GM18951 (cell line): Measurements from ENCODE around the gene MAB21L4.

Source experiments
- POLR2A ChIP-seq: IDR thresholded peaks from 4 replicates; pipeline ENCODE4 v1.6.1; 2011; ENCODE audit warnings: mild to moderate bottlenecking; ENCODE audit not compliant: insufficient read length, insufficient read depth; ENCODE audit errors: extremely low read depth
- in situ Hi-C: fragments of 300-500 bp; cut with MboI; formaldehyde crosslinking; loops from one replicate; pipeline ENCODE4 v1.12.0; 2022; ENCODE audit warnings: low sequenced_read_pairs, mixed read lengths, inconsistent platforms; ENCODE audit not compliant: unreplicated experiment

Gene MAB21L4

DNA sequence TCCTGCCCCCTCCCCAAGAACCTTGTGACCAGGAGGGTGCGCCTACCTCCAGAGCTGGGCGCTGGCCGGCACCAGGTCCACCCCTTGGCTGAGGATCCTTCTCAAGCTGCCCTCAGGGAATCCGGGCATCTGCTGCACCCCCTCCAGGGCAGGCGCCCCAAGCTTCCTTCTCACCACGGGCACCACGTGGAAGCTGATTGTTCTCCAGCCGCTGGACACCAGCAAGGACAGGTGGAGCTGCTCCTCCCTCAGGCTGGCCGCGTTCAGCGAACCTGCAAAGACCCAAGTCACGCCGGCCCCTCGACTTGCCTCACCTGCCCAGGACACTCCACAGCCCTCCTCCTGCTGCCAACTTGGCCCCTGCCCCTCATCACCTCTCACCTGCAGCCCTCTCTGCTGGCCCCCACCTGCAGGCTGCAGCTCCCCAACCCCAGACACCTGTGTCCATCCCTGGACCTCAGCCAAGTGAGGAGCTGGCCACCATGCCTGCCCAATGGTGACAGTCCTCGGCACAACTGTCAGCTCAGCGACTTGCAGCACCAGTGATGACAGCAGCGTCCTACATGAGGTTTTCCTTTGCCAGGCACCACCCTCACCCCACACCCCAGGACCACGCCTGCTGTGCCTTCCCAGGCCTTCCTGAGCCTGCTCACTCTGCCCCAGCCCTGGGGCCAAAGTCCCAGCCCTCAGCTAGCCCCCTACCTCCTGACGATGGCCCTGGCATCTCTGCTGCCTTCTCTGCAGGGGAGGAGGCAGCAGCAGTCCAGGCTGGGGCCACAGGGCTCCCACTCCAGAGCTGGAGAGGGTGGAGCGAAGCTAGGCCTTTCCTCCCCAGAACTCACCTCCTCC, 4.2 kb downstream of the MAB21L4 start:
- no peak for TF ChIP-seq POLR2A
- in situ Hi-C loops: no loop called here

DNA sequence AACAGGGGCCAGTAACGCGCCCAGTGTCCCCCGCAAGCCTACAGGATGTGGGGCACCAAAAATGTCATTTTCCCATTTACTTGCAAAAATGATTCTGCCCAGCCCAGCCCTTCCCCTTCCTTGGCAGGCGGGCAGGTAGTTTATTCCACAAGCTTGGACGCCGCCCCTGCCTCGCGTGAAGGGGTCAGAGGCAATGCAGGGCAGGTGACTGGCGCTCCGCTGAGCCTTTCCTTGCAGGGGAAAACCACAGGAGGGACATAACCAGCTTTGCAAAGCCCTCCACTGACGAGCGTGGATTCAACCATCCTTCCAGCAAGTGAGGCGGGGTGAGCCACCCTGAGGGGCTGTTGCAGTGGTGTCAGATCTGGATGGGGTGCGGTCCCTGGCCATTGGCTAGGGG, 5.3 kb downstream of the MAB21L4 start:
- in situ Hi-C loops: no loop called here

DNA sequence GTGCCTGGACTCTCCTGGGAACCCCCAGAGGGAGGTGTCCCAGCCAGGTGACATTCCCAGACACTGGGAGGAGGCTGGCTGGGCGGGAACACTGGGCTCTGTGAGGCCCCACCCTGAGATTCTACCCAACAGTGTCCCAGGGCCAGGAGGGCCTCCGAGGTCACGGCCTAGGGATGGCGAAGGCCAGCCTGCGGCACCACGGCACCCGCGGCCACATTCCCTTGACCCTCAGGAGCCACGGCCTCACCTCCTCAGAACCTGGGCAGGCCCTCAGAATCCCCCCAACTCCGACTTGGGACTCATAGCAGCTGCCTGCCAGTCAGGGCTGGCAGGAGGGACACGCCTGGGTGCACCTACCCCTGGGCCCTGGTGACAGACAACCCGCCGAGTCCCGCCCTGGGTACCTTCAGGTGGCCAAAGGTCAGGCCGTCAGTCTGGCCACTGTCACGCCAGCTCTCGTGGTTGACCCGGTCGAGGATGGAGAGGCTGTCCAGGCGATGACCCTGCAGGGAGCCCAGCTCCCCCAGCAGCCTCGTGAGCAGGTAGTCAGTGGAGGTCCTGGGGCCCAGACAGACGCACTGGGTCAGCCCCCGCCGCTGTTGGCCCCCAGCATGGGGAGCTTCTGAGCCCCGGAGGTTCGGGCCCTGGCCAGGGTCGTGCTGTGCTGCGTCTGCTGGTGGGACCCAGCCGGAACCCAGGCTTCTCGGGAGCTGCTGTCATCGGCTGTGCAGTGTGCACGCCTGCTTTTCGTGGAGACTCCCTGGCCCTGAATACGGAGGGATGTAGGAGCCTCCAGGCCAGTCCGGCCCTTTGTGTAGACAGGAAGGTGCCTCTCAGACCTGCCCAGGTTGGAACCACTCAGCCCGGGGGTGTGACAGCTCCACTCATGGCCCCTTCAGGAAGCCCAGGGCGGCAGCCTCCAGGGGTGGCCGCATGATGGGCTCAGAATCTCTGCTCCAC, 6.1 kb downstream of the MAB21L4 start:
- no peak for TF ChIP-seq POLR2A
- in situ Hi-C loops: no loop called here

More for the DNA sequence above, 5.3 kb downstream of the MAB21L4 start:
- no peak for TF ChIP-seq POLR2A

DNA sequence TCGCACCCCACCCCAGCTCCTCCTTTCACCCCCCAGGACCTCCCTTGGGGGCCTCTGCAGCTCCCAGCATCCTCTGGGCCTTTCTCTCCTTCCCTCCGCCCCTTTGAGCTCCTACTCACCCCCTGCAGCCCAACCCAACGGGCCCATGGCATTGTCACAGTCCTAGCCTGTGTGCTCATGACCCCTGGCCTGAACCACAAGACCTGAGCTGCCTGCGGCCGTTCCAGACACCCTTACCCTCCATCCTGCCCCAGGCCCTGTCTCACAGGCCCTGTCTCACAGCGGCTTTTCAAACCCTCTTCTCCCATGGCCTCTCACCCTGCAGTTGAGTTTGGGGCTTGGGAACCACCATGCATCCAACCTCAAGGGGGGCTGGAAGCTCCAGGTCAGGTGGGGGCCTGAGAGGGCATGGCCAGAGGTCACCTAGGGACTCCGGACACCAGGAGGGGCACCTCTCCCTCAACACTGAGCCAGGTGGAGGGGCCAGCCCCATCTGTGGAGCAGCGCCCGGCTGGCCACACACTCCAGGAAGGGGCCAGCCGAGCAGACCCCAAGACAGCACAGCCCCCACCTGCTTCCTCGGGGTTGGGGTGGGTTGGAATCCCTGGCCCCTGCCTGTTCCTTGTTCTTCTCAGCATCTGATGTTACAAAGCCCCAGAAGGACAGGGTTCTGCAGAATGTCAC, 6.9 kb downstream of the MAB21L4 start:
- in situ Hi-C loops: no loop called here
- no peak for TF ChIP-seq POLR2A

DNA sequence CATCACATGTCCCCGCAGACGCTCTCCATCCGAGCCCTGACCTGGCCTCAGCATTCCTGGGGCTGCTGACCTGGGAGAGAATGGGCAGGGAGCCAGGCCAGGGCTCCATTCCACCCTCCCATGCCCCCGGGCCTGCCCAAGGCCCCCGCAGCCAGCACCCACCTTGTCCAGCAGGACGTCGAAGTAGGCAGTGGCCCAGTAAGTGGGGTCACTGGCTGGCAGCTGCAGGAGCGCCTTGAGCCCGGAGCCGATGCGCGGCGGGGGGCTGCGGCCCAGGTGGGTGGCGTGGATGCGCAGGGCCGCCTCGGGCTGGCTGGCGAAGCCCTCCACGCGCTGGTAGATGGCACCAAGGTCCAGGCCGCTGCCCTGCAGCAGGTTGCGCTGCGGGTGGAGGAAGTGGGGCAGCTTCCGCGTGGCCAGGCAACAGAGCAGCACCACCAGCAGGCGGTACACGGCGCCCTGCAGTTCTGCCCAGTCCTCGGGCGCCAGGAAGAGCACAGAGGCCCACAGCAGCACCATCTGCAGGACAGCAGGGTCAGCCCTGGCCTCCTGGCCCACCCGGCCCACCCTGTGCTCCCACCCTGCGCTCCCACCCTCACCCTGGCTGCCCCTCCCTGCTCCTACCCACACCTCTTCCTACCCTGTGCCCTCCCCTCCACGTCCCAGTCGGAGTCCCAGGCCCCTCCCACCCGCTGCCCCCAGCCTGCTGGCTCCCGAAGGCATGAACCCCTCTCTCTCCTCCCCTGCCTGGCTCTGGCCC, 7.6 kb downstream of the MAB21L4 start:
- TF ChIP-seq POLR2A: no peak
- in situ Hi-C loops: no loop called here

DNA sequence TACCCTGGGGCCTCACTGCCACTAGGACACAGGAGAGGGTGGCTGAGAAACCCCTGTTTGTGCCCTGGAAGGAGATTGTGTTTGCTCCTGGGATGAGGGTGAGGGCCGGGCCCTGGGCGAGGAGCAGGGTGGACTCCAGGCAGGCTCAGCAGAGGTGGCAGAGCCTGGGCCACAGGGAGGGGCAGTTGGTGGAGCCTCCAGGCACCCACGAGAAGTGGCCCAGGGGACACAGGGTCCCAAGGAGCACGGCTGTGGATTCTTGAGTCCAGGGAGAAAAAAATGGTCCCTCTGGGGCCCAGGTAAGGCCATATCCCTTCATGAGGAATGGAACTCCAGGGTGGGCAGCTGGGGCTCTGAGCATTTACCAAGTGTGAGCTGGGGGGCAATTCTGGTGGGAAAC, 8.3 kb downstream of the MAB21L4 start:
- in situ Hi-C loops: no loop called here
- TF ChIP-seq POLR2A: no peak

DNA sequence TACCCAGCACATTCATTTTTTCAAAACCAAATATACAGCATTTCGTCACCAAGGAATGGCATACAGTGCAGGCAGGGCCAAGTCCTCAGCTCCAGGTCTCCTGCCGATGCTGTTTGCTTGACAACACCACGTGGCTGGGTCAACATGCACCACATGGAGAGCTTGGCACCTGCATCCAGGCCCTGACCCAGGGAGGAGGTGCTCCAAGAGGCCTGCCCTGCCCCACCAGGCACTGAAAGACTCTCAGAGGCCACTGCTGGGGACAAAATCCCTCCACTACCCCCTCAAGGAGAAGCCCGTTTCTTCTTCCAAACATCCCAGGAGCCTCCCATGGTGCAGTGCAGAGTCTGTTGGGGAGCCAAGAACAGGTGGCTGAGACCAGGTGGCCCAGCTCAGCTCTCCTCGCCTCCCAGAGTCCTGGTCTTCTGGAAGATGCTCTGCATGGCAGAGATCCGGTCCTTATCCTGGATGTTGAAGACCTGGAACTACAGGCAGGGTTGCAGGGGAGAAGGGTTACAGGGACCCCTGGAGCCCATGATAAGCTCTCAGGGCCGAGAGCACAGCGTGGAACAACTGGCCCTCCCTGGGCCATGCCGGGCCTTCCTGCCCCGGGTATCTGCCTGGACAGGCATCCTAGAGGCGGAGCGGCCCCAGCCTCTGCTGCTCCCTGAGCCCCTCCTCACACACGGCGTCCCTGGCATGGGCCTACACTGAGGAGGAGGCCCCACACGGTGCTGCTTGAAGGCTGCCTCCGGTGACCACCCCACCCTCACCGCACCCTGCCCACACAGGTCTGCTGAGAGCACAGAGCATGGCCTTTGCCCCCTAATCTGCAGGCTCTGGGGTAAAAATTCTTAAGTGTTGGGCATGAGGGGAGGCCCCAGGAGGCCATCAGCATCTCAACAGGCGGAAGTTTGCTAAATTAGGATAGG, 9.0 kb downstream of the MAB21L4 start:
- no peak for TF ChIP-seq POLR2A
- in situ Hi-C loops: no loop called here

DNA sequence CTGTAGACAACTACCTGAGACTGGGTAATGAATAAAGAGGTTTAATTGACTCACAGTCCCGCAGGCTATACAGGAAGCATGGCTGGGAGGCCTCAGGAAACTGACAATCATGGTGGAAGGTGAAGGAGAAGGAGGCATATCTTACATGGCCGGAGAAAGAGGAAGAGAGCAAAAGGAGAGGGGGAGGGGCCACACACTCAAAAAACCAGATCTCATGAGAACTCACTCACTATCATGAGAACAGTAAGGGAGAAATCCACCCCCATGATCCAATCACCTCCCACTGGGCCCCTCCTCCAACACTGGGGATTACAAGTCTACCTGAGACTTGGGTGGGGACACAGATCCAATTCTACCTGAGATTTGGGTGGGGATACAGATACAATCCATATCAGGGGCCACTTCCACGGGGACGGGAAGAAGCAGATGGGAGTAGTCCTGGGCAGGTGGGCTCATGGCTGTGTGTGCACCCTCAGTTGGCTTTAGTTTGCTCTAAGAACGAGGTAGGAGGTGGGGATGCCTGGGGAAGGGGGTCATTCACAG, 9.9 kb downstream of the MAB21L4 start:
- in situ Hi-C loops: no loop called here
- no peak for TF ChIP-seq POLR2A

DNA sequence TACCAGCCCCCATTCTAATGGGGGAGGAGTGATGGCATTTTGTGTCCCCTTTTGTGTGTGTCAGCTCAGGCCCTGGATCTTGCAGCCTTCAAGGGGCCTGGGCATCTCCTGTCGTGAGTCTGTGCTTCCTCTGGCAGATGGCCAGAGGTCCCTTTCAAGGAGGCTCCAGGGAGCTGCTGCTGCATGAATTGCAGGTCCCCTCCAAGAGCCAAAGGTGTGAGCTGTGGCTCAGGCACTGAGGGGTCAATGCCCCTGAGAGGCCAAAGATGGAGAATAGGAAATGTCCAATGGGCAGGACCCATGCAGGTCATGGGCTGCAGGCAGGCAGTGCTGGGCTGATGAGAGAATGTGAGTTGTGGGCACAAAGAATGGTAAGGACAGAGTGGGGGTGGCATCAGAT, 10.4 kb downstream of the MAB21L4 start:
- TF ChIP-seq POLR2A: no peak
- in situ Hi-C loops: no loop called here

DNA sequence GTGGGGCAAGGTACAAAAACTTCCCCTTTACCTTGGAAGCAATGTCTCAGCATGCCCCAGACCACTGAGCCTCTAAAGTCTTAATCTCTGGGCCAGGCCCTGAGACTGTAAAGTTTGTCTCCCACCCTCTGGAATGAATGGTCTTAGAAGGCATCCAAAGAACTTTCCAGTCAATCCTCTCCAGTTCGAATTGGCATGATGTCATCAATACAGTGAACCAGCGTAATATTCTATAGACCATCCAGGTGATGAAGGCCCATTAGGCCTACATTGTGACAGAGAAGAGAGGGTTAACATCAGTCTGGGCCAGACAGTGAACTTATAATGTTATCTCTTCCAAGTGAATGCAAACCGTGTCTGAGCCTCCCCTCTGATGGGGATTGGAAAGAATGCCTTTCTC, 11.2 kb downstream of the MAB21L4 start:
- TF ChIP-seq POLR2A: no peak
- in situ Hi-C loops: no loop called here

DNA sequence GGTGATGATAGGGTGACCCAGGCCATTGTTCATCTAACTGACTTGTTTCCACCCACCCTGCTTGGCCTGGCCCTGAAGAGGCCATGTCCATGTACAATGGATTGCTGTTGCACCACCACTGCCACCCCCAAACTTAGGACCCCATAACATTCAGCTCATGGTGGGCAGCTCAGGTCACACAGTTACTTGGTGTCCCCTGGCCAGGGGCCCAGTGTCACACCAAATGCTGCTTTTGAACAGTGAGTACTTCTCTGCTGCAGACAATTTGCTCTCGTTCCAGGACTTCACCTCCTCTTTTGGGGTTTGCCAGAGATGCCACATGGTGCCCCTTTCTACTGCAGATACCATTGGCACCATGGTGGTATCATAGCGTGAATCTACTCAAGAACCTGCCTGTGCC, 11.7 kb downstream of the MAB21L4 start:
- in situ Hi-C loops: no loop called here
- TF ChIP-seq POLR2A: no peak

DNA sequence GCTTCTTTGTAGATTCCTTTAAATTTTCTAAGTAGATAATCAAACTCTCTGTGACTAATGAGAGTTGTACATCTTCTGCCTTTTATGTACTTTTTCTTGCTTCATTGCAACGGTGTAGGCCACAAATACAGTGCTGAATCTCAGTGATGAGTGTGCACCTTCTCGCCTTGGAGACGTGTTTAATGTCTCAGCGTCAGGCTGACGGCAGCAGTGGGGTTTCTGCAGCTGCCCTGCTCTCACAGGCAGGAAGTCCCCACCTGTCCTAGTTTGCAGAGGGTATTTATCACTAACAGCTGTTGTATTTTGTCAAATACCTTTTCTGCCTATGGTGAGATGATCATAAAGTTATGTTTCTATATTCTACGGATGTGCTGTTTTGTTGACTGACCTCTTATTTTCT, 14.0 kb downstream of the MAB21L4 start:
- TF ChIP-seq POLR2A: no peak
- in situ Hi-C loops: no loop called here

DNA sequence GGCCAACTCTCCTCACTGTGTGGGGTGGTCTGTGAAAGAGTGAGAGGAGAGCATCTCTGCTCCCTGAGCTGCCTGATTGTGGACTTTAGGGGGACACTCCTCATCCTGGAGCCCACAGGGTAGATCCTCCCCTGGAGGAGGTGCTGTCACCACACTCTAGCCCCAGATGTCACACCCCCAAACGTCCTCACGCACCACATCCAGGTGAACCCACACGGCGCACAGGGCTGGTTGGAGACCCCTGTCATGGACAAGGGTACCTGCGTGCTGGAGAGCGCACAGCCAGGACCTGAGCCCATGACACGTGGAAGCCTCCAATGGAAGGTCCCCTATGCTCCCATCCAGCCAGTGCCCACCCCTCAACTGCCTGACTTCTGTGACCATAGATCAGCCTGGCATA, 16.9 kb downstream of the MAB21L4 start:
- no peak for TF ChIP-seq POLR2A
- in situ Hi-C loops: no loop called here
